Measurements from ENCODE around the gene FAT4. TPM values are rescaled to one million over a fixed set of nuclear protein-coding genes. Genes with fewer than 3 reads are reported as not detected.

Gene FAT4
- total and polyA plus RNA-seq, 2 of the 8 experiments (the other 6 are each of a cell fraction or from before 2014, with no cell fraction given), result 1.3 to 5.3 TPM

DNA sequence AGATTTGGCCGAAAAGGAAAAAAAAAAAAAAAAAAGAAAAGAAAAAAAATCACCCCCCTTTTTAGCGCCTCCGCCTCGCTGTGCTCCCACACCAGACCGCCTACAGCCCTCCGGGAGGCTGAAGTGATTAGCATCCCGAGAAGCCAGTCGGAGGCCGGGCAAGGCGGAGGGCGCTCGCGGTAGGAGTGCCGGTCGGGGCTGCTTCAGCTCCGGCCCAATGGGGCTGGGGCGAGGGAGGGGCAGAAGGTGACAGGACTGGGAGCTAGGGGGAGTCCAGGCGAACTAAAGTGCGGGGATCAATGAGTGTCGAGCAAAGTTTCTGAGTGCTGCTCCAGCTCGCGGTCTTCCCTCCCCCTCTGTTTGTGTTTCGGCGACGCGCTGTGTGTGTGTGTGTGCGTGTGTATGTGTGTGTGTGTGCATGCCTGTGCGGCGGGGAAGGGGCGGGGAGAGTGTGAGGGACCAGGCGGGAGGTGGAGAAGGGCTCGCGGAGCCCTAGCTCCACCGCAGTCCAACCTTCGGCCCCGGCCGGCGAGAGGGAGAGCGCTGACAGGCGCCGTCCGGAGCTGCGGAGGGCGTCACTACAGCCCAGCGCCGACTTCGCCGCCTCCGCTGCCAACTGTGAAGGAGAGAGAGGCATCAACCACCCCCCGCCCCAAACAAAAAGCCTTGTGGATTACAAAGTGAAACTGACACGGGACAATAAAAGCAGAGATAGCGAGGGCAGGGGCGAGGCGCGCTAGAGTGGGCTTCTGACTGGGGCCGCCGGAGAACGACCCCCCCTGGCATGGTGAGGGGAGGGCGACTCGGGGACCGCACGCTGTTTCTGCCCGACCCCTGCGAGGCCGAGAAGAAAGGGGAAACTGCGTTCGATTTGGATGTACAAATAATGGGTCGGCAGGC, at the start of gene FAT4 (continued):
- TF ChIP-seq SIX5 (IDR thresholded peaks at IDR 0.05; ENCODE audit: low read depth, low read length), result no peak
- no peak for TF ChIP-seq BRCA1 (IDR thresholded peaks at IDR 0.05; ENCODE audit: low read depth, low read length)
- TF ChIP-seq CREB1 (IDR thresholded peaks at IDR 0.05), result no peak; the same call in 1 of the 2 replicates
- TF ChIP-seq, protein P1, sequence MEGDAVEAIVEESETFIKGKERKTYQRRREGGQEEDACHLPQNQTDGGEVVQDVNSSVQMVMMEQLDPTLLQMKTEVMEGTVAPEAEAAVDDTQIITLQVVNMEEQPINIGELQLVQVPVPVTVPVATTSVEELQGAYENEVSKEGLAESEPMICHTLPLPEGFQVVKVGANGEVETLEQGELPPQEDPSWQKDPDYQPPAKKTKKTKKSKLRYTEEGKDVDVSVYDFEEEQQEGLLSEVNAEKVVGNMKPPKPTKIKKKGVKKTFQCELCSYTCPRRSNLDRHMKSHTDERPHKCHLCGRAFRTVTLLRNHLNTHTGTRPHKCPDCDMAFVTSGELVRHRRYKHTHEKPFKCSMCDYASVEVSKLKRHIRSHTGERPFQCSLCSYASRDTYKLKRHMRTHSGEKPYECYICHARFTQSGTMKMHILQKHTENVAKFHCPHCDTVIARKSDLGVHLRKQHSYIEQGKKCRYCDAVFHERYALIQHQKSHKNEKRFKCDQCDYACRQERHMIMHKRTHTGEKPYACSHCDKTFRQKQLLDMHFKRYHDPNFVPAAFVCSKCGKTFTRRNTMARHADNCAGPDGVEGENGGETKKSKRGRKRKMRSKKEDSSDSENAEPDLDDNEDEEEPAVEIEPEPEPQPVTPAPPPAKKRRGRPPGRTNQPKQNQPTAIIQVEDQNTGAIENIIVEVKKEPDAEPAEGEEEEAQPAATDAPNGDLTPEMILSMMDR (IDR thresholded peaks at IDR 0.05; ENCODE audit: control extremely low read depth in 1 of 3, insufficient read depth in 1 of 3, low read depth in 1 of 3, low read length in 3 of 3), result no peak
- TF ChIP-seq KDM5A (IDR thresholded peaks at IDR 0.05; ENCODE audit: low read length), result no peak
- no peak for TF ChIP-seq PHF8 (conservative IDR thresholded peaks at IDR 0.05; ENCODE audit: low read depth, low read length)
- TF ChIP-seq GABPA (IDR thresholded peaks at IDR 0.05; ENCODE audit: borderline replicate concordance, insufficient read depth, low read length), result no peak
- TF ChIP-seq POU5F1 (IDR thresholded peaks at IDR 0.05; ENCODE audit: low read depth, low read length), result no peak
- no peak for TF ChIP-seq SRF (IDR thresholded peaks at IDR 0.05; ENCODE audit: low read depth, low read length)
- TF ChIP-seq, protein P2, sequence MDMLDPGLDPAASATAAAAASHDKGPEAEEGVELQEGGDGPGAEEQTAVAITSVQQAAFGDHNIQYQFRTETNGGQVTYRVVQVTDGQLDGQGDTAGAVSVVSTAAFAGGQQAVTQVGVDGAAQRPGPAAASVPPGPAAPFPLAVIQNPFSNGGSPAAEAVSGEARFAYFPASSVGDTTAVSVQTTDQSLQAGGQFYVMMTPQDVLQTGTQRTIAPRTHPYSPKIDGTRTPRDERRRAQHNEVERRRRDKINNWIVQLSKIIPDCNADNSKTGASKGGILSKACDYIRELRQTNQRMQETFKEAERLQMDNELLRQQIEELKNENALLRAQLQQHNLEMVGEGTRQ (IDR thresholded peaks at IDR 0.05; ENCODE audit: low read length), result no peak
- no peak for TF ChIP-seq RFX5 (IDR thresholded peaks at IDR 0.05; ENCODE audit: borderline replicate concordance, low read depth, low read length)
- no peak for TF ChIP-seq SIRT6 (IDR thresholded peaks at IDR 0.05; ENCODE audit: low read length)
- TF ChIP-seq TCF12 (IDR thresholded peaks at IDR 0.05; ENCODE audit: low read depth, low read length), result no peak
- TF ChIP-seq SP1 (IDR thresholded peaks at IDR 0.05; ENCODE audit: low read depth, low read length), result peak; percentile 28; the same call in 1 of the 2 replicates
- peak; percentile 93 for TF ChIP-seq RBBP5 (IDR thresholded peaks at IDR 0.05; ENCODE audit: borderline replicate concordance, low read depth, low read length)
- no peak for TF ChIP-seq SUZ12 (IDR thresholded peaks at IDR 0.05; ENCODE audit: low read length)
- peak in 1 of 2 experiments; percentile 9; a peak in 2 of 4 replicates for TF ChIP-seq RAD21 (IDR thresholded peaks at IDR 0.05 in 1 of 2, conservative IDR thresholded peaks at IDR 0.05 in 1 of 2; ENCODE audit: low read depth in 2 of 2, low read length in 2 of 2)
- TF ChIP-seq SP4 (IDR thresholded peaks at IDR 0.05; ENCODE audit: low read length), result no peak
- no peak for TF ChIP-seq EGR1 (IDR thresholded peaks at IDR 0.05; ENCODE audit: borderline replicate concordance, low read depth, low read length)
- TF ChIP-seq ZNF274 (IDR thresholded peaks at IDR 0.05; ENCODE audit: borderline replicate concordance, extremely low read depth, low read length), result no peak
- TF ChIP-seq CEBPB (IDR thresholded peaks at IDR 0.05; ENCODE audit: low read depth, low read length), result no peak
